ENCODE results near the gene DPP8. TPM values are rescaled to one million over a fixed set of nuclear protein-coding genes. Genes with fewer than 3 reads are reported as not detected.

Gene DPP8
- total and polyA plus RNA-seq, 2 donors (not counting 1 experiment from before 2014, with no cell fraction given): 29.9 to 45.4 TPM

DNA sequence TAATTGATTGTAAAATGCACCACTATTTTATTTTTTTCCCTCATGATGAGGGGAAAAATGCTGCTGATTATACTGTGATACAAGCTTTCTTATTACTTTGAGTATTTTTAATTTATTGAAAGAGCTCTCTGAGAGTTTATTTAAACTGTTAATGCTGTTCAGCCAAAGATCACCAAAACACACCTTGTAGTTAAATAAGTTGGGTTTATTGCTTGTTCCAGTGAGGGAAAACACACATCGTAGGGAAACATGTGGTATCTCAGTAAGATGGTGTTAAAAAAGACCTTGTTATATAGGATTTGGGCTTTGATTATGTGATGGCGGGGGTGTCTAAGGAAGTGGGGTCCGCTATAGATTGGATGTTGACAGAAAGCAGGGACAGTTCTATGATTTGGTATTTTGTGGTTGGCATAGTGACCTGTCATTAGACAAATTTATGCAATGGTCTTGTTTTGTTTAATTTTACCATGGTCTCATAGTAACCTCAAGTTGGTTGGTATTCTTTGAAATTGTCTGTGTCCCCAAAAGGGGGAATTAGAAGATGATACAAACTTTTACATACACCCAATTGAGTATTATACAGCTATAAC is 23.8 kb upstream of the DPP8 start:
- Histone ChIP-seq H3K4me3 (replicated peaks in 1 of 4; ENCODE audit: control extremely low read depth in 1 of 4, insufficient read depth in 1 of 4, low read depth in 3 of 4, low read length in 4 of 4) (no peak overlapping the region), H3K9me3 (ENCODE audit: control insufficient read depth, insufficient read depth, low read depth, low read length) (no peaks in the 10 kb centered on the region), H3K79me2 (ENCODE audit: control insufficient read depth, insufficient read depth, low read length) (peaks cover 60% of the 10 kb centered on the region), H4K20me1 (ENCODE audit: control insufficient read depth, extremely low read depth, insufficient read depth, low read length) (no peaks in the 10 kb centered on the region), H3K27me3 (ENCODE audit: control insufficient read depth, insufficient read depth, low read length) (no peaks in the 10 kb centered on the region), H3K4me1 (ENCODE audit: control insufficient read depth, extremely low read depth, insufficient read depth, low read length) (no peaks in the 10 kb centered on the region), H3K4me2 (ENCODE audit: extremely low read depth, insufficient read depth, low read length) (no peak overlapping the region), H3K9ac (ENCODE audit: insufficient read depth, low read length) (no peak overlapping the region), H2AFZ (ENCODE audit: low read length) (no peak overlapping the region), H3K27ac (ENCODE audit: insufficient read depth, low read length) (no peak overlapping the region), H3K36me3 (ENCODE audit: control insufficient read depth, insufficient read depth, low read length) (no peaks in the 10 kb centered on the region)
- no peak for TF ChIP-seq EZH2 (IDR thresholded peaks at IDR 0.05; ENCODE audit: low read length, missing control alignments)
- TF ChIP-seq, protein P1, sequence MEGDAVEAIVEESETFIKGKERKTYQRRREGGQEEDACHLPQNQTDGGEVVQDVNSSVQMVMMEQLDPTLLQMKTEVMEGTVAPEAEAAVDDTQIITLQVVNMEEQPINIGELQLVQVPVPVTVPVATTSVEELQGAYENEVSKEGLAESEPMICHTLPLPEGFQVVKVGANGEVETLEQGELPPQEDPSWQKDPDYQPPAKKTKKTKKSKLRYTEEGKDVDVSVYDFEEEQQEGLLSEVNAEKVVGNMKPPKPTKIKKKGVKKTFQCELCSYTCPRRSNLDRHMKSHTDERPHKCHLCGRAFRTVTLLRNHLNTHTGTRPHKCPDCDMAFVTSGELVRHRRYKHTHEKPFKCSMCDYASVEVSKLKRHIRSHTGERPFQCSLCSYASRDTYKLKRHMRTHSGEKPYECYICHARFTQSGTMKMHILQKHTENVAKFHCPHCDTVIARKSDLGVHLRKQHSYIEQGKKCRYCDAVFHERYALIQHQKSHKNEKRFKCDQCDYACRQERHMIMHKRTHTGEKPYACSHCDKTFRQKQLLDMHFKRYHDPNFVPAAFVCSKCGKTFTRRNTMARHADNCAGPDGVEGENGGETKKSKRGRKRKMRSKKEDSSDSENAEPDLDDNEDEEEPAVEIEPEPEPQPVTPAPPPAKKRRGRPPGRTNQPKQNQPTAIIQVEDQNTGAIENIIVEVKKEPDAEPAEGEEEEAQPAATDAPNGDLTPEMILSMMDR (conservative IDR thresholded peaks at IDR 0.05 in 1 of 2, IDR thresholded peaks at IDR 0.05 in 1 of 2; ENCODE audit: low read depth in 1 of 2, low read length in 2 of 2): no peak
- no peak for DNase-seq (ENCODE audit: low read depth in 2 of 2)

DNA sequence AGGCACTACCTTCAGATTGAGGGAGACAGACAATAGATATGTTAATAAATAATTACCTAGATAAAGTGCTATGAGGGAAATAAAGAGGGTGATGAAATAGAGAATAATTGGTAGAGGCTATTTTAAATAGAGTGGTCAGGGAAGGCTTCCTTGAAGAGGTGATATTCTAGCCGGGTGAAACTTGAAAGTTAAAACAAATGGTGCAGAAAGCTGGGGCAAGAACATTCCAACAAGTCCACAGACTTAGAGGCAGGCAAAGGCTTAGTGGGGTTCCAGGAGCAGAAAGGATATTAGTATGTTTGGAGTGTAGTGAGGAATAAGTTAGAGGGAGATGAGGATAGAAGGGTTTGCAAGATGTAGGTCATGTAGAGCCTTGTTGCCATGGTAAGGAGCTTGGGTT is 22.8 kb upstream of the DPP8 start:
- no peaks in the 10 kb centered on the region for H3K36me3 ChIP-seq (ENCODE audit: control insufficient read depth, insufficient read depth, low read length)
- H4K20me1 ChIP-seq (ENCODE audit: control insufficient read depth, extremely low read depth, insufficient read depth, low read length): no peaks in the 10 kb centered on the region
- no peak for TF ChIP-seq EZH2 (IDR thresholded peaks at IDR 0.05; ENCODE audit: low read length, missing control alignments)
- TF ChIP-seq, protein P1 (conservative IDR thresholded peaks at IDR 0.05 in 1 of 2, IDR thresholded peaks at IDR 0.05 in 1 of 2; ENCODE audit: low read depth in 1 of 2, low read length in 2 of 2): no peak

GRCh38 chr15:65535192-65535591 is 17.7 kb upstream of the DPP8 start:
- H3K79me2 ChIP-seq (ENCODE audit: control insufficient read depth, insufficient read depth, low read length): peaks cover 80% of the 10 kb centered on the region
- no peak overlapping the region for H2AFZ ChIP-seq (ENCODE audit: low read length)
- no peak overlapping the region for H3K4me3 ChIP-seq (replicated peaks in 1 of 4; ENCODE audit: control extremely low read depth in 1 of 4, insufficient read depth in 1 of 4, low read depth in 3 of 4, low read length in 4 of 4)
- no peak for TF ChIP-seq EZH2 (IDR thresholded peaks at IDR 0.05; ENCODE audit: low read length, missing control alignments)
- TF ChIP-seq, protein P1 (conservative IDR thresholded peaks at IDR 0.05 in 1 of 2, IDR thresholded peaks at IDR 0.05 in 1 of 2; ENCODE audit: low read depth in 1 of 2, low read length in 2 of 2): no peak
- H3K4me2 ChIP-seq (ENCODE audit: extremely low read depth, insufficient read depth, low read length): no peak overlapping the region
- H3K9me3 ChIP-seq (ENCODE audit: control insufficient read depth, insufficient read depth, low read depth, low read length): no peaks in the 10 kb centered on the region
- no peak overlapping the region for H3K27ac ChIP-seq (ENCODE audit: insufficient read depth, low read length)
- no peaks in the 10 kb centered on the region for H3K27me3 ChIP-seq (ENCODE audit: control insufficient read depth, insufficient read depth, low read length)
- no peaks in the 10 kb centered on the region for H3K36me3 ChIP-seq (ENCODE audit: control insufficient read depth, insufficient read depth, low read length)
- no peak overlapping the region for H3K9ac ChIP-seq (ENCODE audit: insufficient read depth, low read length)
- peaks cover 7% of the 10 kb centered on the region for H3K4me1 ChIP-seq (ENCODE audit: control insufficient read depth, extremely low read depth, insufficient read depth, low read length)
- no peaks in the 10 kb centered on the region for H4K20me1 ChIP-seq (ENCODE audit: control insufficient read depth, extremely low read depth, insufficient read depth, low read length)
- peak in 1 of 2 donors; percentile 52 for DNase-seq (ENCODE audit: low read depth in 2 of 2)

More for the DNA sequence above, 22.8 kb upstream of the DPP8 start:
- H3K4me2 ChIP-seq (ENCODE audit: extremely low read depth, insufficient read depth, low read length): no peak overlapping the region
- H3K9me3 ChIP-seq (ENCODE audit: control insufficient read depth, insufficient read depth, low read depth, low read length): no peaks in the 10 kb centered on the region
- no peaks in the 10 kb centered on the region for H3K27me3 ChIP-seq (ENCODE audit: control insufficient read depth, insufficient read depth, low read length)
- H3K4me3 ChIP-seq (replicated peaks in 1 of 4; ENCODE audit: control extremely low read depth in 1 of 4, insufficient read depth in 1 of 4, low read depth in 3 of 4, low read length in 4 of 4): no peak overlapping the region
- no peaks in the 10 kb centered on the region for H3K4me1 ChIP-seq (ENCODE audit: control insufficient read depth, extremely low read depth, insufficient read depth, low read length)
- no peak overlapping the region for H2AFZ ChIP-seq (ENCODE audit: low read length)
- no peak overlapping the region for H3K27ac ChIP-seq (ENCODE audit: insufficient read depth, low read length)
- no peak overlapping the region for H3K9ac ChIP-seq (ENCODE audit: insufficient read depth, low read length)
- peaks cover 66% of the 10 kb centered on the region for H3K79me2 ChIP-seq (ENCODE audit: control insufficient read depth, insufficient read depth, low read length)
- DNase-seq (ENCODE audit: low read depth in 2 of 2): no peak
